Activated B cell treated with CpG ODN at 0.5 μM for 24 hours (primary cell): ENCODE measurements around the gene TRNP1. TPM values are rescaled to one million over a fixed set of nuclear protein-coding genes. Genes with fewer than 3 reads are reported as not detected.

ENCODE experiments used
- ATAC-seq: fragments of 200-7000 bp; cut with Tn5 transposase; one replicate; pipeline ENCODE4 v1.10.0; 2021; ENCODE audit warnings: low read depth, mild to moderate bottlenecking, moderate library complexity
- CTCF ChIA-PET: fragments of 350-600 bp; sonication (Branson Sonifier 250); formaldehyde crosslinking; loops from one replicate; lab custom pipeline; 2021; ENCODE audit warnings: antibody characterized with exemption; lab: Charles Lee
- POLR2A ChIA-PET: fragments of 350-600 bp; sonication (Branson Sonifier 250); formaldehyde crosslinking; loops from one replicate; lab custom pipeline; 2021; ENCODE audit warnings: antibody characterized with exemption; lab: Charles Lee
- DNase-seq: peaks from one replicate; pipeline ENCODE4 v3.0.0; 2022
- H3K27ac Mint-ChIP-seq: one replicate; pipeline ENCODE4 v1.8.0; 2020; ENCODE audit warnings: mixed read lengths
- H3K27me3 Mint-ChIP-seq: one replicate; pipeline ENCODE4 v1.8.0; 2021; ENCODE audit warnings: mixed read lengths
- H3K36me3 Mint-ChIP-seq: one replicate; pipeline ENCODE4 v1.8.0; 2021; ENCODE audit warnings: low read depth, mixed read lengths
- H3K4me1 Mint-ChIP-seq: one replicate; pipeline ENCODE4 v1.8.0; 2021; ENCODE audit warnings: mixed read lengths
- H3K4me3 Mint-ChIP-seq: one replicate; pipeline ENCODE4 v1.8.0; 2020; ENCODE audit warnings: mild to moderate bottlenecking, mixed read lengths
- H3K9me3 Mint-ChIP-seq: one replicate; pipeline ENCODE4 v1.8.0; 2020; ENCODE audit warnings: mixed read lengths
- CTCF ChIP-seq: fragments of 200-600 bp; IDR thresholded peaks from one replicate; pipeline ENCODE4 v1.8.0; 2022; ENCODE audit warnings: antibody characterized with exemption, mild to moderate bottlenecking
- intact Hi-C: fragments of 100-400 bp; cut with micrococcal nuclease; formaldehyde crosslinking; loops from one replicate; pipeline ENCODE4 v1.15.1; 2024
- total RNA-seq: library from RNA; stranded (reverse); gene quantifications from 2 replicates; pipeline ENCODE4 v1.2.3, GENCODE V29; 2022

The TRNP1 gene
- total RNA-seq, 1 donor from 2014 or later: 0.44 TPM

- ATAC-seq (no peak), DNase-seq (no peak)
- POLR2A ChIA-PET: no interaction called here
- no peak for TF ChIP-seq CTCF
- H3K4me3 Mint-ChIP-seq: peak overlapping the region; percentile 79
- intact Hi-C loops: loop anchor here (1.0 kb wide), 1 partner anchor 39 kb away; the partner anchor contains the start of gene NUDC
- no peaks in the 10 kb centered on the region for H3K36me3 Mint-ChIP-seq
- peak overlapping the region; percentile 53 for H3K27ac Mint-ChIP-seq
- peaks cover 15% of the 10 kb centered on the region for H3K27me3 Mint-ChIP-seq
- H3K4me1 Mint-ChIP-seq: peaks cover 14% of the 10 kb centered on the region
- CTCF ChIA-PET: no interaction called here
- H3K9me3 Mint-ChIP-seq: no peaks in the 10 kb centered on the region
Observed at GRCh38 chr1:26960625-26960966, 32.9 kb upstream of the TRNP1 start.

GRCh38 chr1:26961826-26962225, 31.7 kb upstream of the TRNP1 start:
- H3K4me3 Mint-ChIP-seq: no peak overlapping the region
- DNase-seq (no peak), ATAC-seq (no peak)
- peaks cover 14% of the 10 kb centered on the region for H3K4me1 Mint-ChIP-seq
- ChIA-PET POLR2A (interaction anchor here (1.0 kb wide), 1 partner anchor 38 kb away, joined by 3 read pairs; no protein-coding TSS in a partner anchor), CTCF (no interaction called here)
- H3K27me3 Mint-ChIP-seq: peaks cover 18% of the 10 kb centered on the region
- intact Hi-C loops: no loop called here
- H3K27ac Mint-ChIP-seq: no peak overlapping the region
- H3K9me3 Mint-ChIP-seq: no peaks in the 10 kb centered on the region
- TF ChIP-seq CTCF: no peak
- H3K36me3 Mint-ChIP-seq: no peaks in the 10 kb centered on the region

DNA sequence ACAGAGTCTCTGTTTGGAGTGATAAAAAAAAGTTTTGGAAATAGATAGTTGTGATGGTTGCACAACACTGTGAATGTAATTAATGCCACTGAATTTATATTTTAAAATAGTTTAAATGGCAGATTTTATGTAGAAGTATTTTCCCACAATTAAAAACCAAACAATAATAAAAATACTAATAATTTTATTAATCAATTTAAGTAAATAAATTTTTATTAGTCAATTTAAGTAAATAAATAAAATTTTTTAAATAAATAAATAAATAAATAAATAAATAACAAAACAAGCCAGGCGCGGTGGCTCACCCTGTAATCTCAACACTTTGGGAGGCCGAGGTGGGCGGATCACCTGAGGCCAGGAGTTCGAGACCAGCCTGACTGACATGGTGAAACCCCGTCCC, 28.3 kb upstream of the TRNP1 start:
- H3K9me3 Mint-ChIP-seq: no peaks in the 10 kb centered on the region
- peaks cover 5% of the 10 kb centered on the region for H3K4me1 Mint-ChIP-seq
- no peaks in the 10 kb centered on the region for H3K36me3 Mint-ChIP-seq
- intact Hi-C loops: no loop called here
- no peak overlapping the region for H3K27ac Mint-ChIP-seq
- ChIA-PET CTCF (no interaction called here), POLR2A (no interaction called here)
- peaks cover 26% of the 10 kb centered on the region for H3K27me3 Mint-ChIP-seq
- no peak overlapping the region for H3K4me3 Mint-ChIP-seq
- DNase-seq: no peak
- ATAC-seq: no peak
- TF ChIP-seq CTCF: no peak

- DNase-seq (no peak), ATAC-seq (no peak)
- H3K4me1 Mint-ChIP-seq: peaks cover 3% of the 10 kb centered on the region
- H3K4me3 Mint-ChIP-seq: no peak overlapping the region
- intact Hi-C loops: no loop called here
- CTCF ChIA-PET: no interaction called here
- H3K36me3 Mint-ChIP-seq: no peaks in the 10 kb centered on the region
- no peak overlapping the region for H3K27ac Mint-ChIP-seq
- H3K9me3 Mint-ChIP-seq: no peaks in the 10 kb centered on the region
- POLR2A ChIA-PET: no interaction called here
- peaks cover 28% of the 10 kb centered on the region for H3K27me3 Mint-ChIP-seq
- no peak for TF ChIP-seq CTCF
Observed at GRCh38 chr1:26965628-26966027, 27.9 kb upstream of the TRNP1 start.

DNA sequence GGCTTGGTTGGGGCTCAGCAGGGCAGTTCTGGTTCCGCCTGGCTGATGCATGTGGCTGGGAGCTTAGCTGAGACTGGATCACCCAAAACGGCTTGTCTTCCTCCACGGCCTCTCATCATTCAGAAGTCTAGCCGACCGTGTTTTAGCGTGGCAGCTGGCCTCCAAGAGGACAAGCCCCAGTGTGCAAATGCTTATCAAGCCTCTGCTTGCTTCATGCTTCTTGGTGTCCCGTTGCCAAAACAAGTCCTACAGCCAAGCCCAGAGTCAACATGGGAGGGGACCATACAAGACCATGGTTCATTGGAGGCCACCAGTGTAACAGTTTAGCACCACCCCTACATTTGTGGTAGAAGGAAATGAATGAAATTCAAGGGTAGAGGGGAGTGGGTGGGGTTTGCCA, 22.7 kb upstream of the TRNP1 start:
- H3K36me3 Mint-ChIP-seq: no peaks in the 10 kb centered on the region
- H3K27ac Mint-ChIP-seq: no peak overlapping the region
- no peak for TF ChIP-seq CTCF
- DNase-seq (no peak), ATAC-seq (no peak)
- intact Hi-C loops: no loop called here
- POLR2A ChIA-PET: no interaction called here
- no peaks in the 10 kb centered on the region for H3K9me3 Mint-ChIP-seq
- no peaks in the 10 kb centered on the region for H3K4me1 Mint-ChIP-seq
- no peak overlapping the region for H3K4me3 Mint-ChIP-seq
- H3K27me3 Mint-ChIP-seq: peaks cover 23% of the 10 kb centered on the region
- CTCF ChIA-PET: no interaction called here
